Stimulated activated naive CD4-positive, alpha-beta T cell (primary cell): ENCODE measurements around the gene THAP7.
"Not testable (repeated sequence)": the region's sequence is repeated elsewhere in the genome, so short reads cannot be mapped to it uniquely, and the experiment has no call there.

Source experiments
- DNase-seq, 6 experiments: peaks; one replicate each; lab custom pipeline; 2025; lab: John Stamatoyannopoulos, UW

THAP7 gene

GRCh38 chr22:20978419-20978818 is 23.5 kb downstream of the THAP7 start:
- no peak for DNase-seq

- DNase-seq = no peak
These were observed 24.3 kb downstream of the THAP7 start for GRCh38 chr22:20977516-20978170.

- no peak for DNase-seq
These were observed 24.9 kb downstream of the THAP7 start for GRCh38 chr22:20977019-20977418.

- DNase-seq = no peak
These were observed 25.5 kb downstream of the THAP7 start for GRCh38 chr22:20976291-20976877.

GRCh38 chr22:20975541-20976290 is 26.2 kb downstream of the THAP7 start:
- no peak for DNase-seq

- DNase-seq = no peak
These were observed 27.5 kb downstream of the THAP7 start for GRCh38 chr22:20974336-20974955.

- DNase-seq = no peak
These were observed 28.2 kb downstream of the THAP7 start for GRCh38 chr22:20973634-20974286.

GRCh38 chr22:20972933-20973577 is 28.9 kb downstream of the THAP7 start:
- no peak for DNase-seq

- DNase-seq = not testable (repeated sequence)
These were observed 29.8 kb downstream of the THAP7 start for GRCh38 chr22:20972014-20972694.

- no peak for DNase-seq
These were observed 30.8 kb downstream of the THAP7 start for GRCh38 chr22:20970939-20971657.

- DNase-seq = no peak
These were observed 33.5 kb downstream of the THAP7 start for GRCh38 chr22:20968281-20968977.

GRCh38 chr22:20967697-20968211 is 34.2 kb downstream of the THAP7 start:
- DNase-seq = no peak

GRCh38 chr22:20966883-20967696 is 34.8 kb downstream of the THAP7 start, which contains the start of gene AIFM3:
AIFM3 (plus strand) TSS chr22:20967255; CDS start chr22:20967945, 690 bp downstream.
- DNase-seq = no peak

- no peak for DNase-seq
These were observed 35.7 kb downstream of the THAP7 start for GRCh38 chr22:20965888-20966855.

GRCh38 chr22:20965104-20965887 is 36.6 kb downstream of the THAP7 start:
- DNase-seq = peak in 1 of 6 experiments; percentile 10

GRCh38 chr22:20964799-20965103 is 37.2 kb downstream of the THAP7 start:
- no peak for DNase-seq
